Measurements from ENCODE around the gene MAU2.

DNA sequence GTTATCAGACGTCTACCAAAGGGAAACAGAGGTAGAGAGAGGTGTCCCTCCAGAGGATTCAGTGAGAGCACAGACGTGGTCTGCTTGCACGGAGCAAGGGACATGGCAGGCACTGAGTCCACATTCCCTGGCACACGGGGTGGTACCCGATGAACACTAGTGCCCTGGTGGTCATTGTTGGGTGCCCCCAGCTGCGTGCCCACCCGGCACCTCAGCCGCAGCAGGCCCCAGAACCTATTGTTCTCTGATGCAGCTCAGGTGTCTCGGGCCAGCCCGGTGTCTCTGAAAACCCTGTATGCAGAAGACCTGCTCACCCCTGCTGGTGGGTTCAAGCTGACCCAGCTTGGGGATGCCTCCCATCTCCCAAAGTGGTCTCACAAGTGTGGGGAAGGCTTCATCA, 12.3 kb upstream of the MAU2 start:
- no peak for TF ChIP-seq POLR2A (IDR thresholded peaks at IDR 0.05)
- TF ChIP-seq, protein P1, sequence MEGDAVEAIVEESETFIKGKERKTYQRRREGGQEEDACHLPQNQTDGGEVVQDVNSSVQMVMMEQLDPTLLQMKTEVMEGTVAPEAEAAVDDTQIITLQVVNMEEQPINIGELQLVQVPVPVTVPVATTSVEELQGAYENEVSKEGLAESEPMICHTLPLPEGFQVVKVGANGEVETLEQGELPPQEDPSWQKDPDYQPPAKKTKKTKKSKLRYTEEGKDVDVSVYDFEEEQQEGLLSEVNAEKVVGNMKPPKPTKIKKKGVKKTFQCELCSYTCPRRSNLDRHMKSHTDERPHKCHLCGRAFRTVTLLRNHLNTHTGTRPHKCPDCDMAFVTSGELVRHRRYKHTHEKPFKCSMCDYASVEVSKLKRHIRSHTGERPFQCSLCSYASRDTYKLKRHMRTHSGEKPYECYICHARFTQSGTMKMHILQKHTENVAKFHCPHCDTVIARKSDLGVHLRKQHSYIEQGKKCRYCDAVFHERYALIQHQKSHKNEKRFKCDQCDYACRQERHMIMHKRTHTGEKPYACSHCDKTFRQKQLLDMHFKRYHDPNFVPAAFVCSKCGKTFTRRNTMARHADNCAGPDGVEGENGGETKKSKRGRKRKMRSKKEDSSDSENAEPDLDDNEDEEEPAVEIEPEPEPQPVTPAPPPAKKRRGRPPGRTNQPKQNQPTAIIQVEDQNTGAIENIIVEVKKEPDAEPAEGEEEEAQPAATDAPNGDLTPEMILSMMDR (IDR thresholded peaks at IDR 0.05), result no peak
